Smooth muscle cell (in vitro differentiated cells): ENCODE measurements around the gene DPP8. TPM values are rescaled to one million over a fixed set of nuclear protein-coding genes. Genes with fewer than 3 reads are reported as not detected.
A peak's percentile ranks its signal among the peaks of the same experiment; 100 is the strongest.

Experiments used
- DNase-seq: peaks from one replicate; lab custom pipeline; 2025; ENCODE audit not compliant: unreplicated experiment; lab: John Stamatoyannopoulos, UW
- H2AFZ ChIP-seq: fragments of 200-600 bp; sonication (generic); 2 replicates; pipeline ENCODE4 v1.6.0; 2016; ENCODE audit warnings: antibody characterized with exemption, low read depth, mild to moderate bottlenecking
- H3F3A ChIP-seq: fragments of 200-600 bp; sonication (generic); 2 replicates; pipeline ENCODE4 v1.6.0; 2017; ENCODE audit warnings: antibody characterized with exemption, low read depth
- H3K27ac ChIP-seq: fragments of 200-600 bp; sonication (generic); 2 replicates; pipeline ENCODE4 v1.5.1; 2016; ENCODE audit warnings: low read depth, mild to moderate bottlenecking
- H3K27me3 ChIP-seq: fragments of 200-600 bp; sonication (generic); 2 replicates; pipeline ENCODE4 v1.6.1; 2016; ENCODE audit warnings: low read depth, mild to moderate bottlenecking
- H3K36me3 ChIP-seq: fragments of 200-600 bp; sonication (generic); 2 replicates; pipeline ENCODE4 v1.5.1; 2016; ENCODE audit warnings: low read depth
- H3K4me1 ChIP-seq: fragments of 200-600 bp; sonication (generic); 2 replicates; pipeline ENCODE4 v1.5.1; 2016; ENCODE audit warnings: low read depth
- H3K4me2 ChIP-seq: fragments of 200-600 bp; sonication (generic); 2 replicates; pipeline ENCODE4 v1.6.0; 2016; ENCODE audit warnings: mild to moderate bottlenecking
- H3K4me3 ChIP-seq: fragments of 200-600 bp; sonication (generic); 2 replicates; pipeline ENCODE4 v1.5.1; 2016; ENCODE audit warnings: mild to moderate bottlenecking
- H3K79me2 ChIP-seq: fragments of 200-600 bp; sonication (generic); 2 replicates; pipeline ENCODE4 v1.6.0; 2016; ENCODE audit warnings: low read depth, mild to moderate bottlenecking
- H3K9ac ChIP-seq: fragments of 200-600 bp; sonication (generic); 2 replicates; pipeline ENCODE4 v1.6.0; 2016; ENCODE audit warnings: low read depth
- H3K9me3 ChIP-seq: fragments of 200-600 bp; sonication (generic); replicated peaks from 2 replicates; pipeline ENCODE4 v1.5.1; 2016; ENCODE audit warnings: low read depth
- H4K20me1 ChIP-seq: fragments of 200-600 bp; sonication (generic); 2 replicates; pipeline ENCODE4 v1.6.0; 2016; ENCODE audit warnings: low read depth
- CTCF ChIP-seq: fragments of 200-600 bp; sonication (generic); IDR thresholded peaks from 2 replicates; pipeline ENCODE4 v1.5.1; 2017; ENCODE audit warnings: borderline replicate concordance, mild to moderate bottlenecking, antibody characterized with exemption; ENCODE audit not compliant: insufficient read depth, poor library complexity, severe bottlenecking
- WGBS: methylation state at CpG from one replicate; pipeline ENCODE4 v1.1.7; 2016; ENCODE audit warnings: low lambda C conversion rate; 5-methylcytosine and 5-hydroxymethylcytosine counted together
- polyA plus RNA-seq: library from polyadenylated mRNA; unstranded; fragments of >200 nt; fragmentation: Nextera tagmentation; extraction: Ambion mirVana; gene quantifications from 2 replicates; pipeline ENCODE4 v1.2.1, GENCODE V29; 2016
- total RNA-seq: library from RNA; depleted of rRNA; stranded (reverse); fragments of >200 nt; gene quantifications from 2 replicates; pipeline ENCODE4 v1.2.3, GENCODE V29; 2014

DPP8 gene
- 30.2 and 36.4 TPM in 2 replicates for total RNA-seq
- polyA plus RNA-seq = 25.6 and 30.8 TPM in 2 replicates

GRCh38 chr15:65516997-65517865 lies at the start of gene DPP8:
Gene DPP8 (minus strand): TSS chr15:65517689. CDS start chr15:65512553, 5,136 bp downstream.
- peak within 1 kb of the TSS; percentile 98 for H3K4me2 ChIP-seq
- peaks cover 25% of the 10 kb centered on the region for H3K79me2 ChIP-seq
- peak within 1 kb of the TSS; percentile 93 for H3K9ac ChIP-seq
- peak within 1 kb of the TSS; percentile 86 for H3K4me3 ChIP-seq
- DNase-seq = peak; percentile 74
- under 1% methylated on average over 66 of the region's 75 CpGs for WGBS
- peaks cover 9% of the 10 kb centered on the region for H3F3A ChIP-seq
- peak within 1 kb of the TSS; percentile 83 for H3K27ac ChIP-seq
- H3K27me3 ChIP-seq = no peaks in the 10 kb centered on the region
- no peaks in the 10 kb centered on the region for H3K36me3 ChIP-seq
- H3K4me1 ChIP-seq = peaks cover 12% of the 10 kb centered on the region
- peak; percentile 80 for TF ChIP-seq CTCF
- H4K20me1 ChIP-seq = peaks cover 20% of the 10 kb centered on the region
- no peaks in the 10 kb centered on the region for H3K9me3 ChIP-seq
- H2AFZ ChIP-seq = peak within 1 kb of the TSS; percentile 89

DNA sequence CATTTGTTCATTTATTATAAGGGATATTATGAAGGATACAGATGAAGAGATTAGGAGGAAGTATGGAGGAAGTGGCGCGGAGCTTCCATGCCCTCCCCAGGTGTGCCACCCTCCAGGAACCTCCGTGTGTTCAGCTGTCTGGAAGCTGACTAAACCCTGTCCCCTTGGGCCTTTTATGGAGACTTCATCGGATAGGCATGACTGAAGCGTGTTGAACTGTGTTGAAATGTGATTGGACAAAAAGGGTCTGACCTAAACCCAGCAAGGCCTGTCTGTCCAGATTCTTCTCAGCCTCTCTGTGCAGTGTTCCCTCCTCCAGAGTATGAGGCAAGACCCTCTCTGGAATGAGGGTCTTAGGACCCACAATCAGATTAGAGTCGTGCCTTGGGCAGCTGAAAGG lies 44.4 kb upstream of the DPP8 start:
- no peak for DNase-seq
- 83% methylated on average over 6 of the region's 6 CpGs for WGBS

DNA sequence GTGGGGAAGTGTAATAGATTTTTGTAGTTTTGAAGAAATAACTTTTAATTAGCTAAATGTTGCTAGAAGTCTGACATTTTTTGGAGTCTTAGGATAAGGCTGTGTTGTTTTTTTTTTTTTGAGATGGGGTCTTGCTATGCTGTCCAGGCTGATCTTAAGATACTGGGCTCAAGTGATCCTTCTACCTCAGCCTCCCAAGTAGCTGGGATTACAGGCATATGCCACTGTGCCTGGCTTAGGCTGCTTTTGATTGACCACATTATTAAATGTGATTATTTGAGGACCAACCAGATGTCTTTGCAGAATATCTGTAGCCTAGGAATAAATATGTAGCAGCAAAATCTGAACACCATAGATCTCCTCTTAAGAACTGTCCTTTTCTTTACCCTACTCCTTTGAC lies 42.5 kb upstream of the DPP8 start:
- no peaks in the 10 kb centered on the region for H3K36me3 ChIP-seq
- no peak overlapping the region for H3K4me2 ChIP-seq
- no peak overlapping the region for H3K27ac ChIP-seq
- no peak overlapping the region for H3K4me3 ChIP-seq
- H2AFZ ChIP-seq = no peak overlapping the region
- no peak overlapping the region for H3K9ac ChIP-seq
- TF ChIP-seq CTCF = no peak
- no peaks in the 10 kb centered on the region for H3F3A ChIP-seq
- H3K9me3 ChIP-seq = no peaks in the 10 kb centered on the region
- no peak for DNase-seq
- H3K79me2 ChIP-seq = peaks cover 3% of the 10 kb centered on the region
- no peaks in the 10 kb centered on the region for H3K4me1 ChIP-seq
- no peaks in the 10 kb centered on the region for H4K20me1 ChIP-seq
- no peaks in the 10 kb centered on the region for H3K27me3 ChIP-seq

More for the DNA sequence above, 44.4 kb upstream of the DPP8 start:
- H3K79me2 ChIP-seq = peaks cover 3% of the 10 kb centered on the region
- no peaks in the 10 kb centered on the region for H3K27me3 ChIP-seq
- H4K20me1 ChIP-seq = no peaks in the 10 kb centered on the region
- H2AFZ ChIP-seq = no peak overlapping the region
- no peak overlapping the region for H3K4me3 ChIP-seq
- no peaks in the 10 kb centered on the region for H3K9me3 ChIP-seq
- H3F3A ChIP-seq = no peaks in the 10 kb centered on the region
- no peak for TF ChIP-seq CTCF
- H3K9ac ChIP-seq = no peak overlapping the region
- peaks cover 5% of the 10 kb centered on the region for H3K36me3 ChIP-seq
- H3K27ac ChIP-seq = peak overlapping the region; percentile 62
- H3K4me1 ChIP-seq = no peaks in the 10 kb centered on the region
- no peak overlapping the region for H3K4me2 ChIP-seq
